PC-3 (cell line): ENCODE data around the gene ATP8B3. TPM values are rescaled to one million over a fixed set of nuclear protein-coding genes. Genes with fewer than 3 reads are reported as not detected.

Experiments used
- ATAC-seq: fragments of 200-7000 bp; cut with Tn5 transposase; 2 replicates; pipeline ENCODE4 v1.9.1; 2020; ENCODE audit warnings: mild to moderate bottlenecking, moderate library complexity
- BruUV-seq: library from RNA; stranded (reverse); fragments of 400-500 nt; replicated peaks from 2 replicates; lab custom pipeline; 2021; lab: Mats Ljungman, UMichigan
- CTCF ChIA-PET: fragments of 300-600 bp; sonication (Branson Sonifier 250); formaldehyde crosslinking; loops from one replicate; lab custom pipeline; 2022; ENCODE audit warnings: antibody characterized with exemption; lab: Charles Lee
- POLR2A ChIA-PET: fragments of 300-600 bp; sonication (Branson Sonifier 250); formaldehyde crosslinking; loops from one replicate; lab custom pipeline; 2022; ENCODE audit warnings: antibody characterized with exemption; ENCODE audit not compliant: unreplicated experiment; lab: Charles Lee
- DNase-seq: peaks from one replicate; pipeline ENCODE4 v3.0.0-alpha.2; 2015
- H2AFZ ChIP-seq: fragments of 300-600 bp; sonication (generic); 2 replicates; pipeline ENCODE4 v1.6.0; 2016; ENCODE audit warnings: antibody characterized with exemption, low read length
- H3F3A ChIP-seq: fragments of 300-600 bp; sonication (generic); one replicate; pipeline ENCODE4 v1.6.0; 2017; ENCODE audit warnings: antibody characterized with exemption, low read length, control low read depth, mild to moderate bottlenecking; ENCODE audit not compliant: unreplicated experiment
- H3K27ac ChIP-seq: fragments of 300-600 bp; sonication (generic); 2 replicates; pipeline ENCODE4 v1.5.1; 2016; ENCODE audit warnings: mild to moderate bottlenecking, low read length
- H3K27me3 ChIP-seq: fragments of 300-600 bp; sonication (generic); 2 replicates; pipeline ENCODE4 v1.6.1; 2016; ENCODE audit warnings: low read length, mixed read lengths
- H3K36me3 ChIP-seq: fragments of 300-600 bp; sonication (generic); 2 replicates; pipeline ENCODE4 v1.6.1; 2016; ENCODE audit warnings: low read depth, mixed run types, low read length, mixed read lengths
- H3K4me1 ChIP-seq: fragments of 300-600 bp; sonication (generic); 2 replicates; pipeline ENCODE4 v1.5.1; 2016; ENCODE audit warnings: low read length; ENCODE audit not compliant: insufficient read depth
- H3K4me2 ChIP-seq: fragments of 300-600 bp; sonication (generic); 2 replicates; pipeline ENCODE4 v1.6.0; 2016; ENCODE audit warnings: low read length
- H3K4me3 ChIP-seq: fragments of 300-600 bp; sonication (generic); 2 replicates; pipeline ENCODE4 v1.5.1; 2016; ENCODE audit warnings: mild to moderate bottlenecking, low read length, mixed read lengths
- H3K79me2 ChIP-seq: fragments of 300-600 bp; sonication (generic); 2 replicates; pipeline ENCODE4 v1.6.1; 2017; ENCODE audit warnings: low read length, mixed read lengths
- H3K9ac ChIP-seq: fragments of 300-600 bp; sonication (generic); 2 replicates; pipeline ENCODE4 v1.6.0; 2016; ENCODE audit warnings: mild to moderate bottlenecking, low read length
- H3K9me2 ChIP-seq: fragments of 300-600 bp; sonication (generic); replicated peaks from 2 replicates; pipeline ENCODE4 v1.6.1; 2016; ENCODE audit warnings: mixed run types, low read length, mixed read lengths
- H3K9me3 ChIP-seq: fragments of 300-600 bp; sonication (generic); 2 replicates; pipeline ENCODE4 v1.6.1; 2016; ENCODE audit warnings: low read length, mixed read lengths
- H4K20me1 ChIP-seq: fragments of 300-600 bp; sonication (generic); 2 replicates; pipeline ENCODE4 v1.6.1; 2016; ENCODE audit warnings: low read length, mixed read lengths
- CTCF ChIP-seq: fragments of 300-600 bp; sonication (generic); conservative IDR thresholded peaks from 2 replicates; pipeline ENCODE4 v1.5.1; 2017; ENCODE audit warnings: antibody characterized with exemption, low read depth, mild to moderate bottlenecking, low read length
- EZH2 ChIP-seq: fragments of 300-600 bp; sonication (generic); IDR thresholded peaks from one replicate; pipeline ENCODE4 v1.6.1; 2017; ENCODE audit warnings: antibody characterized with exemption, mild to moderate bottlenecking, low read length; ENCODE audit not compliant: unreplicated experiment
- EZH2phosphoT487 ChIP-seq: fragments of 300-600 bp; sonication (generic); IDR thresholded peaks from 2 replicates; pipeline ENCODE4 v1.6.1; 2018; ENCODE audit warnings: mild to moderate bottlenecking, antibody characterized with exemption, low read length, borderline replicate concordance
- intact Hi-C: fragments of 100-400 bp; cut with micrococcal nuclease; formaldehyde crosslinking; loops from 2 replicates; pipeline ENCODE4 v1.9.0; 2023
- total RNA-seq: library from RNA; depleted of rRNA; stranded (reverse); fragments of >200 nt; gene quantifications from 2 replicates; pipeline ENCODE4 v1.2.3, GENCODE V29; 2014

ATP8B3 gene
- total RNA-seq, 1 experiment from 2014 or later: 4.2 TPM

- CTCF ChIA-PET: no interaction called here
- H3K9ac ChIP-seq: no peak overlapping the region
- no peaks in the 10 kb centered on the region for H3K79me2 ChIP-seq
- H3K4me1 ChIP-seq: peaks cover 12% of the 10 kb centered on the region
- TF ChIP-seq CTCF: peak; percentile 70
- no peak for TF ChIP-seq EZH2phosphoT487
- 0 out of 2 replicates have a peak, but pooled peaks cover 12% of the 10 kb centered on the region for H3K27me3 ChIP-seq
- no peak for DNase-seq
- no peaks in the 10 kb centered on the region for H3K36me3 ChIP-seq
- 0 out of 2 replicates have a peak, but pooled peaks cover 4% of the 10 kb centered on the region for H3K9me3 ChIP-seq
- H2AFZ ChIP-seq: no peak overlapping the region
- H3K9me2 ChIP-seq: no peaks in the 10 kb centered on the region
- no peak overlapping the region for H3K27ac ChIP-seq
- ATAC-seq: no peak; the same call in 1 of the 2 replicates
- H3F3A ChIP-seq: no peaks in the 10 kb centered on the region
- no peaks in the 10 kb centered on the region for H4K20me1 ChIP-seq
- intact Hi-C loops: loop anchor here (5.0 kb wide), 1 partner anchor 103 kb away; no protein-coding TSS in a partner anchor
- POLR2A ChIA-PET: no interaction called here
- BruUV-seq: no TSS peak
- no peak overlapping the region for H3K4me2 ChIP-seq
- H3K4me3 ChIP-seq: no peak overlapping the region
Measured at GRCh38 chr19:1774989-1775772, 36.9 kb downstream of the ATP8B3 start.

GRCh38 chr19:1773184-1773583, 38.9 kb downstream of the ATP8B3 start:
- intact Hi-C loops: loop anchor here (5.0 kb wide), 1 partner anchor 101 kb away; no protein-coding TSS in a partner anchor
- no peak for TF ChIP-seq CTCF
- no peak for TF ChIP-seq EZH2
- TF ChIP-seq EZH2phosphoT487: no peak
- Histone ChIP-seq H3K9me2 (no peaks in the 10 kb centered on the region), H3K36me3 (no peaks in the 10 kb centered on the region), H3K4me3 (no peak overlapping the region), H2AFZ (no peak overlapping the region), H3K4me1 (peaks cover 12% of the 10 kb centered on the region), H3F3A (no peaks in the 10 kb centered on the region), H3K27me3 (no peaks in the 10 kb centered on the region), H3K9ac (no peak overlapping the region), H3K4me2 (peak overlapping the region; percentile 71), H3K79me2 (no peaks in the 10 kb centered on the region), H3K9me3 (0 out of 2 replicates have a peak, but pooled peaks cover 4% of the 10 kb centered on the region), H4K20me1 (no peaks in the 10 kb centered on the region), H3K27ac (peak overlapping the region; percentile 30)
- ChIA-PET CTCF (interaction anchor here (0.7 kb wide), 2 partner anchors 100 to 225 kb away, joined by 4 to 5 read pairs; no protein-coding TSS in a partner anchor), POLR2A (no interaction called here)
- BruUV-seq: no TSS peak
- DNase-seq: peak; percentile 89
- ATAC-seq: peak; percentile 74
